SK-N-SH (cell line): Measurements from ENCODE around the gene PALLD. TPM values are rescaled to one million over a fixed set of nuclear protein-coding genes. Genes with fewer than 3 reads are reported as not detected.

Experiments
- CTCF ChIA-PET: fragments of 300-600, 350-600 bp; formaldehyde crosslinking; extraction: SDS; loops from one replicate; lab custom pipeline; 2021; lab: Yijun Ruan, JAX
- POLR2A ChIA-PET: fragments of 350-600 bp; sonication (Branson Sonifier 250); formaldehyde crosslinking; extraction: SDS; loops from one replicate; lab custom pipeline; 2020; ENCODE audit warnings: antibody characterized with exemption, inconsistent platforms; lab: Yijun Ruan, JAX
- DNase-seq: peaks from one replicate; pipeline ENCODE4 v3.0.0; 2012
- H2AFZ ChIP-seq: fragments of 200-600 bp; sonication (generic); 2 replicates; pipeline ENCODE4 v1.8.1; 2016; ENCODE audit warnings: antibody characterized with exemption, mild to moderate bottlenecking, low read depth
- H3F3A ChIP-seq: fragments of 200-600 bp; sonication (generic); replicated peaks from 2 replicates; pipeline ENCODE3; 2016; ENCODE audit warnings: antibody characterized with exemption, mild to moderate bottlenecking; ENCODE audit not compliant: insufficient read depth
- H3K27ac ChIP-seq, 2 experiments: fragments of 200-500 bp in 1 of 2; fragments of 200-600 bp in 1 of 2; sonication (Bioruptor generic) in 1 of 2; sonication (generic), shearing (Covaris generic) in 1 of 2; 2 replicates each; pipeline versions ENCODE4 v1.5.1 to v1.6.1; 2014 to 2016; ENCODE audit warnings: low read depth in 2 of 2, inconsistent platforms in 1 of 2, low read length in 1 of 2, mild to moderate bottlenecking in 1 of 2, mixed read lengths in 1 of 2
- H3K27me3 ChIP-seq: fragments of 200-600 bp; sonication (generic), shearing (Covaris generic); 2 replicates; pipeline ENCODE4 v1.6.1; 2016; ENCODE audit warnings: mixed run types; ENCODE audit not compliant: insufficient read depth
- H3K36me3 ChIP-seq, 2 experiments: fragments of 200-500 bp in 1 of 2; fragments of 200-600 bp in 1 of 2; sonication (Bioruptor generic) in 1 of 2; sonication (generic) in 1 of 2; replicated peaks in 1 of 2; 2 replicates each; pipeline versions ENCODE3 to v1.5.1; 2014 to 2016; ENCODE audit warnings: low read length in 1 of 2, mild to moderate bottlenecking in 1 of 2; ENCODE audit not compliant: insufficient read depth in 2 of 2, control insufficient read depth in 1 of 2
- H3K4me1 ChIP-seq, 2 experiments: fragments of 200-500 bp in 1 of 2; fragments of 200-600 bp in 1 of 2; sonication (Bioruptor generic) in 1 of 2; sonication (generic), shearing (Covaris generic) in 1 of 2; 2 replicates each; pipeline versions ENCODE4 v1.5.1 to v1.6.1; 2014 to 2016; ENCODE audit warnings: low read depth in 1 of 2, low read length in 1 of 2, mixed run types in 1 of 2; ENCODE audit not compliant: insufficient read depth in 2 of 2, control insufficient read depth in 1 of 2
- H3K4me2 ChIP-seq: fragments of 200-600 bp; sonication (generic), shearing (Covaris generic); 2 replicates; pipeline ENCODE4 v1.6.1; 2017; ENCODE audit warnings: mixed run types
- H3K4me3 ChIP-seq, 2 experiments: fragments of 200-500 bp in 1 of 2; fragments of 200-600 bp in 1 of 2; sonication (Bioruptor generic) in 1 of 2; sonication (generic), shearing (Covaris generic) in 1 of 2; 2 replicates each; pipeline versions ENCODE4 v1.5.1 to v1.8.1; 2014 to 2016; ENCODE audit warnings: low read depth in 2 of 2, inconsistent platforms in 1 of 2, low read length in 1 of 2, mild to moderate bottlenecking in 1 of 2, mixed read lengths in 1 of 2, moderate library complexity in 1 of 2
- H3K79me2 ChIP-seq: fragments of 200-600 bp; sonication (generic); 2 replicates; pipeline ENCODE4 v1.8.1; 2017; ENCODE audit warnings: mild to moderate bottlenecking; ENCODE audit not compliant: insufficient read depth
- H3K9ac ChIP-seq: fragments of 200-600 bp; sonication (generic); 2 replicates; pipeline ENCODE4 v1.6.1; 2017; ENCODE audit warnings: mixed run types
- H3K9me2 ChIP-seq: fragments of 200-600 bp; sonication (generic); 2 replicates; pipeline ENCODE4 v1.6.1; 2017; ENCODE audit warnings: mixed run types
- H3K9me3 ChIP-seq: fragments of 200-600 bp; sonication (generic); 2 replicates; pipeline ENCODE4 v1.6.1; 2017; ENCODE audit warnings: mixed run types, mild to moderate bottlenecking, moderate library complexity
- H4K20me1 ChIP-seq: fragments of 200-600 bp; sonication (generic); 2 replicates; pipeline ENCODE4 v1.6.1; 2017; ENCODE audit warnings: mild to moderate bottlenecking, mixed run types; ENCODE audit not compliant: insufficient read depth
- CHD2 ChIP-seq: fragments of 150-350 bp; IDR thresholded peaks from 2 replicates; pipeline ENCODE4 v1.6.1; 2018; ENCODE audit warnings: low read length; ENCODE audit not compliant: partially characterized antibody
- ELF1 ChIP-seq: IDR thresholded peaks from 2 replicates; pipeline ENCODE4 v1.4.0; 2012
- EP300 ChIP-seq, 2 experiments: IDR thresholded peaks; 2 replicates each; pipeline versions ENCODE4 v1.4.0 to v1.6.1; 2012; ENCODE audit warnings: borderline replicate concordance in 1 of 2, low read depth in 1 of 2, low read length in 1 of 2
- FOXJ3 ChIP-seq: sonication (generic); formaldehyde crosslinking; IDR thresholded peaks from 2 replicates; pipeline ENCODE4 v1.5.1; 2020; ENCODE audit warnings: mild to moderate bottlenecking, missing genetic modification reagents
- FOXM1 ChIP-seq: IDR thresholded peaks from 2 replicates; pipeline ENCODE4 v1.4.0; 2012; ENCODE audit warnings: low read depth, mild to moderate bottlenecking
- GABPA ChIP-seq: IDR thresholded peaks from 2 replicates; pipeline ENCODE4 v1.4.0; 2012; ENCODE audit warnings: low read depth, mild to moderate bottlenecking
- GATA2 ChIP-seq: sonication (generic); formaldehyde crosslinking; IDR thresholded peaks from 2 replicates; pipeline ENCODE4 v1.5.0; 2020; ENCODE audit warnings: mild to moderate bottlenecking, missing genetic modification reagents
- JUND ChIP-seq: IDR thresholded peaks from 2 replicates; pipeline ENCODE4 v1.4.0; 2012
- MXI1 ChIP-seq: IDR thresholded peaks from 2 replicates; pipeline ENCODE4 v1.6.1; 2012; ENCODE audit warnings: mild to moderate bottlenecking, low read depth, low read length, improper control_type of control experiment
- NRF1 ChIP-seq: IDR thresholded peaks from 2 replicates; pipeline ENCODE4 v1.6.1; 2012; ENCODE audit warnings: low read depth, mild to moderate bottlenecking, low read length
- POLR2AphosphoS5 ChIP-seq: IDR thresholded peaks from 2 replicates; pipeline ENCODE4 v1.6.1; 2012; ENCODE audit warnings: low read depth, low read length
- RAD21 ChIP-seq: IDR thresholded peaks from 2 replicates; pipeline ENCODE4 v1.6.1; 2012; ENCODE audit warnings: mild to moderate bottlenecking, low read length
- RFX5 ChIP-seq: IDR thresholded peaks from 2 replicates; pipeline ENCODE4 v1.6.1; 2012; ENCODE audit warnings: mild to moderate bottlenecking, improper control_type of control experiment, low read length
- SMC3 ChIP-seq: IDR thresholded peaks from 2 replicates; pipeline ENCODE4 v1.6.1; 2012; ENCODE audit warnings: low read depth, low read length, improper control_type of control experiment
- TAF1 ChIP-seq: IDR thresholded peaks from 2 replicates; pipeline ENCODE4 v1.6.1; 2012; ENCODE audit warnings: low read depth, mild to moderate bottlenecking, low read length, moderate library complexity, borderline replicate concordance
- TCF12 ChIP-seq: IDR thresholded peaks from 2 replicates; pipeline ENCODE4 v1.4.0; 2012
- YY1 ChIP-seq: IDR thresholded peaks from 2 replicates; pipeline ENCODE4 v1.4.0; 2012; ENCODE audit warnings: low read depth, mild to moderate bottlenecking
- WGBS: methylation state at CpG from one replicate; pipeline ENCODE4 v1.1.6; 2017; ENCODE audit warnings: low lambda C conversion rate; 5-methylcytosine and 5-hydroxymethylcytosine counted together
- polyA plus RNA-seq, 3 experiments: library from polyadenylated mRNA; depleted of rRNA; stranded (reverse); fragments of >200 nt; gene quantifications; 2 replicates each; pipeline ENCODE4 v1.2.3, GENCODE V29; 2012
- TF ChIP-seq, protein P1 (sequence below): fragments of 200-600 bp; sonication (generic); IDR thresholded peaks from 2 replicates; pipeline ENCODE4 v1.6.1; 2017; ENCODE audit warnings: antibody characterized with exemption, mild to moderate bottlenecking, moderate library complexity
- TF ChIP-seq, protein P2 (sequence below): IDR thresholded peaks from 2 replicates; pipeline ENCODE4 v1.4.0; 2012; ENCODE audit warnings: low read depth, borderline replicate concordance
- TF ChIP-seq, protein P3 (sequence below): IDR thresholded peaks from 2 replicates; pipeline ENCODE4 v1.6.1; 2012; ENCODE audit warnings: mild to moderate bottlenecking, low read depth, low read length, moderate library complexity
- TF ChIP-seq, protein P4 (sequence below): IDR thresholded peaks from 2 replicates; pipeline ENCODE4; 2012
- TF ChIP-seq, protein P5 (sequence below): fragments of 150-350 bp; IDR thresholded peaks from 2 replicates; pipeline ENCODE4 v1.6.1; 2017; ENCODE audit warnings: antibody characterized with exemption, low read length, low read depth, borderline replicate concordance
- TF ChIP-seq, protein P6 (sequence below): IDR thresholded peaks from 2 replicates; pipeline ENCODE4 v1.4.0; 2012; ENCODE audit warnings: low read depth

PALLD gene
- polyA plus RNA-seq, 1 of the 3 experiments (the other 2 are of a cell fraction) = 33.0 TPM

DNA sequence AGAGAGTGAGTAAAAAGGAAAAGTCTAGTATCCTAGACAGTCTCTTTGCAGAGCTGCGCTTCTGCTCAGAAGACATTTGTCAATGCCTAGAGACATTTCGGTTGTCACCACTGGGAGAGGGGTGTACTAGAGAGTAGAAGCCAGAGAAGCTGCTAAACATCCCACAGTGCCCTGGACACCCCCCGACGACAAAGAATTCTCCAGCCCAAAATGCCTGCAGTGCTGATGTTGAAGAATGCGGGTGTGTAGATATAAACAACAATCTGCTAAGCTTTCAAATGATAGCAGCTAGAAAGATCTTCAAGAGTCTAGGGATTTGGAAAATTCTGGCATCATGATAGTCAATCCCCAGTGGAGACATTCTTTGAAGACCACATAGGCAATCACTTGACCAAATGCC lies 90.1 kb downstream of the PALLD start (continued):
- TF ChIP-seq, protein P1, sequence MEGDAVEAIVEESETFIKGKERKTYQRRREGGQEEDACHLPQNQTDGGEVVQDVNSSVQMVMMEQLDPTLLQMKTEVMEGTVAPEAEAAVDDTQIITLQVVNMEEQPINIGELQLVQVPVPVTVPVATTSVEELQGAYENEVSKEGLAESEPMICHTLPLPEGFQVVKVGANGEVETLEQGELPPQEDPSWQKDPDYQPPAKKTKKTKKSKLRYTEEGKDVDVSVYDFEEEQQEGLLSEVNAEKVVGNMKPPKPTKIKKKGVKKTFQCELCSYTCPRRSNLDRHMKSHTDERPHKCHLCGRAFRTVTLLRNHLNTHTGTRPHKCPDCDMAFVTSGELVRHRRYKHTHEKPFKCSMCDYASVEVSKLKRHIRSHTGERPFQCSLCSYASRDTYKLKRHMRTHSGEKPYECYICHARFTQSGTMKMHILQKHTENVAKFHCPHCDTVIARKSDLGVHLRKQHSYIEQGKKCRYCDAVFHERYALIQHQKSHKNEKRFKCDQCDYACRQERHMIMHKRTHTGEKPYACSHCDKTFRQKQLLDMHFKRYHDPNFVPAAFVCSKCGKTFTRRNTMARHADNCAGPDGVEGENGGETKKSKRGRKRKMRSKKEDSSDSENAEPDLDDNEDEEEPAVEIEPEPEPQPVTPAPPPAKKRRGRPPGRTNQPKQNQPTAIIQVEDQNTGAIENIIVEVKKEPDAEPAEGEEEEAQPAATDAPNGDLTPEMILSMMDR = no peak
- no peak for TF ChIP-seq ELF1
- no peak for TF ChIP-seq JUND
- TF ChIP-seq, protein P2, sequence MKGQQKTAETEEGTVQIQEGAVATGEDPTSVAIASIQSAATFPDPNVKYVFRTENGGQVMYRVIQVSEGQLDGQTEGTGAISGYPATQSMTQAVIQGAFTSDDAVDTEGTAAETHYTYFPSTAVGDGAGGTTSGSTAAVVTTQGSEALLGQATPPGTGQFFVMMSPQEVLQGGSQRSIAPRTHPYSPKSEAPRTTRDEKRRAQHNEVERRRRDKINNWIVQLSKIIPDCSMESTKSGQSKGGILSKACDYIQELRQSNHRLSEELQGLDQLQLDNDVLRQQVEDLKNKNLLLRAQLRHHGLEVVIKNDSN = no peak
- TF ChIP-seq GABPA = no peak
- no peak for TF ChIP-seq YY1
- no peak for TF ChIP-seq GATA2 (CRISPR knock-in tag)

DNA sequence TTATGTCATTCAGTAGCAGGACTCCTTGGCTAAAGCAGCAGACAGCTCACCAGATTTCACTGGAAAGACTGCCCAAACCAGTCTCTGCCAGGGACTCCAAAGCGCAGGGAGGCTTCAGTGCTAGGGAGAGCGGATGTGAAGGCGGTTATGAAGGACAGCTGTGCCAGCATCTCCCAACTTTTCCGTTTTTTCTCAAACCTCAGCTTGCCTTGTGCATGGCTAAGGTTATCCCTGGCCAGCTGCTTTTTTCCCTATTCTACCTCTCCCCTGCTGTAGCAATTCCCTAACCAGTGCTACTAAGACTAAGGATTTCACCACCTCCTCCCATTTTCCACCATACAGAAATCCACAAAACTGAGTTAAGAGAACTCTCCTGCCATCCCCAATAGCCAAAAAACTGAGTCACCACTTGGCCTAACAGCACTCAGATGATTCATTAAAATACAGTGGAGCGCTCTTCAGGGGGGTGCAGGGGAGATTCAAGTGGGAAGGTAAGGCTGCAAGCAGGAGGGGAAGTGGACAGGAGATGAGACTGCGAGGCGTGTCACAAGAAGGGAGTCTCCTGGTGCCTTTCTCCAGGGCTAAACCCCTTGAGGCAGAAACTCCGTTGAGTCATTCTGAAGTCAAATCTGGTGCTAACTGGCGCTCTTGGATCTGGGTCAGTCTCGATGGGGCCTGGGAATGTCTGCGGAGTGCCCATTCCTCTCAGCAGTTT lies 90.7 kb downstream of the PALLD start:
- CTCF ChIA-PET = interaction anchor here (1.5 to 5.1 kb wide), 4 partner anchors 44 to 404 kb away, joined by 4 to 82 read pairs (median 11); no protein-coding TSS in a partner anchor
- no peaks in the 10 kb centered on the region for H4K20me1 ChIP-seq
- H3K9ac ChIP-seq = peak overlapping the region; percentile 61; the same call in 1 of the 2 replicates
- no peak for DNase-seq
- WGBS = 40% methylated on average over 11 of the region's 11 CpGs
- peak overlapping the region in 1 of 2 experiments; percentile 89; a peak in 2 of 4 replicates for H3K27ac ChIP-seq
- H3K79me2 ChIP-seq = no peaks in the 10 kb centered on the region
- no peaks in the 10 kb centered on the region for H3K36me3 ChIP-seq
- peaks cover 60% of the 10 kb centered on the region for H3F3A ChIP-seq
- no peaks in the 10 kb centered on the region for H3K27me3 ChIP-seq
- H3K4me3 ChIP-seq = no peak overlapping the region
- POLR2A ChIA-PET = no interaction called here
- 0 out of 2 replicates have a peak overlapping the region, but pooled peaks have one; percentile 66 for H2AFZ ChIP-seq
- no peaks in the 10 kb centered on the region for H3K9me2 ChIP-seq
- peak overlapping the region; percentile 61 for H3K4me2 ChIP-seq
- peaks cover 5 to 47% of the 10 kb centered on the region in 2 experiments for H3K4me1 ChIP-seq
- H3K9me3 ChIP-seq = no peaks in the 10 kb centered on the region
- no peak for TF ChIP-seq CHD2
- TF ChIP-seq, protein P3, sequence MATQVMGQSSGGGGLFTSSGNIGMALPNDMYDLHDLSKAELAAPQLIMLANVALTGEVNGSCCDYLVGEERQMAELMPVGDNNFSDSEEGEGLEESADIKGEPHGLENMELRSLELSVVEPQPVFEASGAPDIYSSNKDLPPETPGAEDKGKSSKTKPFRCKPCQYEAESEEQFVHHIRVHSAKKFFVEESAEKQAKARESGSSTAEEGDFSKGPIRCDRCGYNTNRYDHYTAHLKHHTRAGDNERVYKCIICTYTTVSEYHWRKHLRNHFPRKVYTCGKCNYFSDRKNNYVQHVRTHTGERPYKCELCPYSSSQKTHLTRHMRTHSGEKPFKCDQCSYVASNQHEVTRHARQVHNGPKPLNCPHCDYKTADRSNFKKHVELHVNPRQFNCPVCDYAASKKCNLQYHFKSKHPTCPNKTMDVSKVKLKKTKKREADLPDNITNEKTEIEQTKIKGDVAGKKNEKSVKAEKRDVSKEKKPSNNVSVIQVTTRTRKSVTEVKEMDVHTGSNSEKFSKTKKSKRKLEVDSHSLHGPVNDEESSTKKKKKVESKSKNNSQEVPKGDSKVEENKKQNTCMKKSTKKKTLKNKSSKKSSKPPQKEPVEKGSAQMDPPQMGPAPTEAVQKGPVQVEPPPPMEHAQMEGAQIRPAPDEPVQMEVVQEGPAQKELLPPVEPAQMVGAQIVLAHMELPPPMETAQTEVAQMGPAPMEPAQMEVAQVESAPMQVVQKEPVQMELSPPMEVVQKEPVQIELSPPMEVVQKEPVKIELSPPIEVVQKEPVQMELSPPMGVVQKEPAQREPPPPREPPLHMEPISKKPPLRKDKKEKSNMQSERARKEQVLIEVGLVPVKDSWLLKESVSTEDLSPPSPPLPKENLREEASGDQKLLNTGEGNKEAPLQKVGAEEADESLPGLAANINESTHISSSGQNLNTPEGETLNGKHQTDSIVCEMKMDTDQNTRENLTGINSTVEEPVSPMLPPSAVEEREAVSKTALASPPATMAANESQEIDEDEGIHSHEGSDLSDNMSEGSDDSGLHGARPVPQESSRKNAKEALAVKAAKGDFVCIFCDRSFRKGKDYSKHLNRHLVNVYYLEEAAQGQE = peak; percentile 69; the same call in 1 of the 2 replicates
- TF ChIP-seq MXI1 = no peak
- TF ChIP-seq, protein P4, sequence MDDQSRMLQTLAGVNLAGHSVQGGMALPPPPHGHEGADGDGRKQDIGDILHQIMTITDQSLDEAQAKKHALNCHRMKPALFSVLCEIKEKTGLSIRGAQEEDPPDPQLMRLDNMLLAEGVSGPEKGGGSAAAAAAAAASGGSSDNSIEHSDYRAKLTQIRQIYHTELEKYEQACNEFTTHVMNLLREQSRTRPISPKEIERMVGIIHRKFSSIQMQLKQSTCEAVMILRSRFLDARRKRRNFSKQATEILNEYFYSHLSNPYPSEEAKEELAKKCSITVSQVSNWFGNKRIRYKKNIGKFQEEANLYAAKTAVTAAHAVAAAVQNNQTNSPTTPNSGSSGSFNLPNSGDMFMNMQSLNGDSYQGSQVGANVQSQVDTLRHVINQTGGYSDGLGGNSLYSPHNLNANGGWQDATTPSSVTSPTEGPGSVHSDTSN = peak; percentile 78
- TF ChIP-seq FOXJ3 = no peak
- TF ChIP-seq RFX5 = no peak
- TF ChIP-seq TAF1 = no peak; the same call in 1 of the 2 replicates
- peak; percentile 90 for TF ChIP-seq TCF12
- no peak for TF ChIP-seq RAD21
- TF ChIP-seq EP300 (IDR thresholded peaks at IDR 0.05; ENCODE audit: borderline replicate concordance in 1 of 2, low read depth in 1 of 2, low read length in 1 of 2) = peak in 1 of 2 experiments; percentile 94; a peak in 2 of 4 replicates
- TF ChIP-seq SMC3 = no peak
- TF ChIP-seq, protein P5, sequence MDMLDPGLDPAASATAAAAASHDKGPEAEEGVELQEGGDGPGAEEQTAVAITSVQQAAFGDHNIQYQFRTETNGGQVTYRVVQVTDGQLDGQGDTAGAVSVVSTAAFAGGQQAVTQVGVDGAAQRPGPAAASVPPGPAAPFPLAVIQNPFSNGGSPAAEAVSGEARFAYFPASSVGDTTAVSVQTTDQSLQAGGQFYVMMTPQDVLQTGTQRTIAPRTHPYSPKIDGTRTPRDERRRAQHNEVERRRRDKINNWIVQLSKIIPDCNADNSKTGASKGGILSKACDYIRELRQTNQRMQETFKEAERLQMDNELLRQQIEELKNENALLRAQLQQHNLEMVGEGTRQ = no peak
- TF ChIP-seq GATA2 (CRISPR knock-in tag) = no peak
- TF ChIP-seq NRF1 = no peak
- TF ChIP-seq GABPA = no peak
- TF ChIP-seq, protein P6, sequence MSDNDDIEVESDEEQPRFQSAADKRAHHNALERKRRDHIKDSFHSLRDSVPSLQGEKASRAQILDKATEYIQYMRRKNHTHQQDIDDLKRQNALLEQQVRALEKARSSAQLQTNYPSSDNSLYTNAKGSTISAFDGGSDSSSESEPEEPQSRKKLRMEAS = peak; percentile 81
- peak; percentile 54; the same call in 1 of the 2 replicates for TF ChIP-seq FOXM1
- peak; percentile 63; the same call in 1 of the 2 replicates for TF ChIP-seq POLR2AphosphoS5
- TF ChIP-seq ELF1 = no peak
- TF ChIP-seq JUND = peak; percentile 98
